NB4 (cell line): Measurements from ENCODE around the gene CADPS2.

Source experiments
- CTCF ChIP-seq: IDR thresholded peaks from one replicate; pipeline ENCODE4 v1.5.1; 2012; ENCODE audit warnings: low read depth, low read length
- MAX ChIP-seq: IDR thresholded peaks from 2 replicates; pipeline ENCODE4 v1.6.1; 2011; ENCODE audit warnings: low read depth, low read length
- MYC ChIP-seq: IDR thresholded peaks from 2 replicates; pipeline ENCODE4 v1.6.1; 2011; ENCODE audit warnings: low read depth, low read length
- POLR2A ChIP-seq: IDR thresholded peaks from 2 replicates; pipeline ENCODE4 v1.6.1; 2011; ENCODE audit warnings: mild to moderate bottlenecking; ENCODE audit not compliant: insufficient read length; ENCODE audit errors: extremely low read depth

DNA sequence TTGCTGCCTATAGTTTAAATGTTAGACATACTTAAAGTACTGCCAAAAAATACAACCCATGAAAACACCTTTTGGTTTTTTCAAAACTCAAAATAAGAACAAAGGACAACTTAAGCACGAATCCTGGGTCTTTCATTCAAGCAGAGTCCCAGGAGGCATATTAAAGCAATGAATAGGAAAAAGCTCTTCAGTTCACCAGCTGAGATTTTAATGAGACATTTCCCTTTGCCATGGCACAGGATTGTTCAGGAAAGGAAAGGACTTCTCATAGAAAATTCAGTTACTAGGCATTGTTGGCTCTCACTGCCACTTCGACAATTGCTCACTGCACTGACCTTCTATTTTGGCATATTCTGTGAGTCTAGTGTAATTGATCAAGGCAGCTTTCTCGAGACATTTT lies 448.3 kb downstream of the CADPS2 start:
- no peak for TF ChIP-seq MAX
- TF ChIP-seq CTCF = no peak
- TF ChIP-seq POLR2A = no peak
- no peak for TF ChIP-seq MYC
